OCI-LY3 (cell line): Measurements from ENCODE around the gene RTCA.

Experiments
- CTCF ChIP-seq: fragments of 200-600, 300-600 bp; sonication (generic); IDR thresholded peaks from 2 replicates; pipeline ENCODE4 v1.5.1; 2014; ENCODE audit warnings: antibody characterized with exemption, low read length, low read depth
- EZH2phosphoT487 ChIP-seq: fragments of 200-600 bp; shearing (Covaris generic); IDR thresholded peaks from 2 replicates; pipeline ENCODE4 v1.6.1; 2018; ENCODE audit warnings: antibody characterized with exemption, mixed run types, low read depth

GRCh38 chr1:100290291-100290690 lies 24.3 kb downstream of the RTCA start:
- TF ChIP-seq CTCF, result no peak
- TF ChIP-seq EZH2phosphoT487, result no peak
